Thyroid gland (tissue), 4 donors: ENCODE data around the gene NECAB2. TPM values are rescaled to one million over a fixed set of nuclear protein-coding genes. Genes with fewer than 3 reads are reported as not detected.

ENCODE experiments used
- DNase-seq, 2 donors: peaks; one replicate each; pipeline ENCODE4 v3.0.0-alpha.2; 2019
- H3K27ac ChIP-seq, 3 donors: fragments of 200-600 bp; sonication (generic); 1 replicate in 2 of 3; 2 replicates in 1 of 3; pipeline ENCODE4 v1.5.1; 2016 to 2019; ENCODE audit warnings: mild to moderate bottlenecking in 1 of 3, moderate library complexity in 1 of 3
- H3K27me3 ChIP-seq: fragments of 200-600 bp; sonication (generic); one replicate; pipeline ENCODE4 v1.5.1; 2019
- H3K36me3 ChIP-seq, 2 donors: fragments of 200-600 bp; sonication (generic); one replicate each; pipeline ENCODE4 v1.5.1; 2016 to 2019
- H3K4me1 ChIP-seq, 2 donors: fragments of 200-600 bp; sonication (generic); one replicate each; pipeline ENCODE4 v1.5.1; 2017 to 2019
- H3K4me3 ChIP-seq, 3 donors: fragments of 200-600 bp; sonication (generic); replicated peaks in 1 of 3; 1 replicate in 2 of 3; 2 replicates in 1 of 3; pipeline ENCODE4 v1.5.1; 2016; ENCODE audit warnings: mild to moderate bottlenecking in 1 of 3
- H3K9me3 ChIP-seq: fragments of 200-600 bp; sonication (generic); one replicate; pipeline ENCODE4 v1.5.1; 2017
- CTCF ChIP-seq, 6 experiments: fragments of 200-600 bp in 3 of 6; fragments of 450-650 bp in 3 of 6; sonication (generic) in 3 of 6; IDR thresholded peaks; one replicate each; pipeline ENCODE4 v1.5.1; 2016 to 2019; ENCODE audit warnings: antibody characterized with exemption in 6 of 6, mild to moderate bottlenecking in 2 of 6, inconsistent platforms in 1 of 6, moderate library complexity in 1 of 6
- POLR2A ChIP-seq, 2 donors: fragments of 450-650 bp; IDR thresholded peaks; one replicate each; pipeline ENCODE4 v1.6.1; 2017; ENCODE audit warnings: antibody characterized with exemption in 2 of 2, mild to moderate bottlenecking in 2 of 2, moderate library complexity in 1 of 2
- WGBS, 2 donors: methylation state at CpG; one replicate each; pipeline ENCODE4 v1.1.5; 2017; 5-methylcytosine and 5-hydroxymethylcytosine counted together
- intact Hi-C: fragments of 100-400 bp; cut with DNase I; formaldehyde crosslinking; loops from one replicate; pipeline ENCODE4 v1.15.1; 2023
- total RNA-seq, 4 donors: library from RNA; depleted of rRNA; stranded (reverse); fragments of >200 nt; gene quantifications; one replicate each; pipeline ENCODE4 v1.2.3, GENCODE V29; 2016

Gene NECAB2
- total RNA-seq, 4 donors from 2014 or later: 0.63 to 0.94 TPM; not detected in 2

- Histone ChIP-seq H3K27me3 (no peaks in the 10 kb centered on the region), H3K9me3 (no peaks in the 10 kb centered on the region), H3K4me1 (peaks cover 0 to 10% of the 10 kb centered on the region in 2 donors), H3K27ac (no peak within 1 kb of the TSS), H3K4me3 (no peak within 1 kb of the TSS), H3K36me3 (no peaks in the 10 kb centered on the region)
- TF ChIP-seq CTCF (IDR thresholded peaks at IDR 0.05): no peak
- TF ChIP-seq POLR2A (IDR thresholded peaks at IDR 0.05): no peak
- intact Hi-C loops: no loop called here
- WGBS, 2 donors: 56 to 61% methylated on average over 9 of the region's 9 CpGs
- DNase-seq: no peak
Observed at GRCh38 chr16:84042308-84042878, 74.3 kb downstream of the NECAB2 start, which contains the start of gene SLC38A8. Gene SLC38A8 (minus strand): TSS chr16:84042795. CDS start chr16:84042157, 638 bp downstream.

- Histone ChIP-seq H3K4me1 (peaks cover 0 to 10% of the 10 kb centered on the region in 2 donors), H3K4me3 (no peak overlapping the region), H3K27me3 (no peaks in the 10 kb centered on the region), H3K27ac (no peak overlapping the region), H3K9me3 (no peaks in the 10 kb centered on the region), H3K36me3 (no peaks in the 10 kb centered on the region)
- intact Hi-C loops: no loop called here
- DNase-seq: peak; percentile 26 to 40
- WGBS, 2 donors: 24 to 29% methylated on average over 14 to 18 of the region's 22 CpGs
- no peak for TF ChIP-seq CTCF (IDR thresholded peaks at IDR 0.05)
- TF ChIP-seq POLR2A (IDR thresholded peaks at IDR 0.05): no peak
Observed at GRCh38 chr16:84042879-84043485, 74.9 kb downstream of the NECAB2 start.

- no peak overlapping the region for H3K4me3 ChIP-seq
- no peaks in the 10 kb centered on the region for H3K27me3 ChIP-seq
- 40 to 41% methylated on average over 17 to 18 of the region's 18 CpGs for WGBS, 2 donors
- H3K4me1 ChIP-seq: peaks cover 0 to 10% of the 10 kb centered on the region in 2 donors
- H3K36me3 ChIP-seq: no peaks in the 10 kb centered on the region
- DNase-seq: no peak
- H3K9me3 ChIP-seq: no peaks in the 10 kb centered on the region
- TF ChIP-seq POLR2A (IDR thresholded peaks at IDR 0.05): no peak
- no peak for TF ChIP-seq CTCF (IDR thresholded peaks at IDR 0.05)
- H3K27ac ChIP-seq: no peak overlapping the region
- intact Hi-C loops: no loop called here
Observed at GRCh38 chr16:84043486-84044117, 75.6 kb downstream of the NECAB2 start.

- Histone ChIP-seq H3K27me3 (no peaks in the 10 kb centered on the region), H3K4me3 (no peak overlapping the region), H3K36me3 (no peaks in the 10 kb centered on the region), H3K9me3 (no peaks in the 10 kb centered on the region), H3K4me1 (peaks cover 0 to 10% of the 10 kb centered on the region in 2 donors), H3K27ac (no peak overlapping the region)
- WGBS, 2 donors: 58 to 63% methylated on average over 5 of the region's 5 CpGs
- no peak for TF ChIP-seq POLR2A (IDR thresholded peaks at IDR 0.05)
- TF ChIP-seq CTCF (IDR thresholded peaks at IDR 0.05): peak in 2 of 6 experiments; percentile 20 to 22
- DNase-seq: no peak
- intact Hi-C loops: no loop called here
Observed at GRCh38 chr16:84044118-84044488, 76.1 kb downstream of the NECAB2 start.
